HG02970 (cell line): ENCODE results near the gene IGSF6.
"Not testable (repeated sequence)": the region's sequence is repeated elsewhere in the genome, so short reads cannot be mapped to it uniquely, and the experiment has no call there.

Experiments
- ATAC-seq: cut with Tn5 transposase; IDR thresholded peaks from one replicate; pipeline ENCODE4 v1.9.1; 2021; ENCODE audit warnings: mild to moderate bottlenecking, moderate library complexity, moderate number of reproducible peaks; ENCODE audit not compliant: unreplicated experiment, low FRiP score

The IGSF6 gene

GRCh38 chr16:21630866-21631265 lies 21.5 kb downstream of the IGSF6 start:
- ATAC-seq = not testable (repeated sequence)

DNA sequence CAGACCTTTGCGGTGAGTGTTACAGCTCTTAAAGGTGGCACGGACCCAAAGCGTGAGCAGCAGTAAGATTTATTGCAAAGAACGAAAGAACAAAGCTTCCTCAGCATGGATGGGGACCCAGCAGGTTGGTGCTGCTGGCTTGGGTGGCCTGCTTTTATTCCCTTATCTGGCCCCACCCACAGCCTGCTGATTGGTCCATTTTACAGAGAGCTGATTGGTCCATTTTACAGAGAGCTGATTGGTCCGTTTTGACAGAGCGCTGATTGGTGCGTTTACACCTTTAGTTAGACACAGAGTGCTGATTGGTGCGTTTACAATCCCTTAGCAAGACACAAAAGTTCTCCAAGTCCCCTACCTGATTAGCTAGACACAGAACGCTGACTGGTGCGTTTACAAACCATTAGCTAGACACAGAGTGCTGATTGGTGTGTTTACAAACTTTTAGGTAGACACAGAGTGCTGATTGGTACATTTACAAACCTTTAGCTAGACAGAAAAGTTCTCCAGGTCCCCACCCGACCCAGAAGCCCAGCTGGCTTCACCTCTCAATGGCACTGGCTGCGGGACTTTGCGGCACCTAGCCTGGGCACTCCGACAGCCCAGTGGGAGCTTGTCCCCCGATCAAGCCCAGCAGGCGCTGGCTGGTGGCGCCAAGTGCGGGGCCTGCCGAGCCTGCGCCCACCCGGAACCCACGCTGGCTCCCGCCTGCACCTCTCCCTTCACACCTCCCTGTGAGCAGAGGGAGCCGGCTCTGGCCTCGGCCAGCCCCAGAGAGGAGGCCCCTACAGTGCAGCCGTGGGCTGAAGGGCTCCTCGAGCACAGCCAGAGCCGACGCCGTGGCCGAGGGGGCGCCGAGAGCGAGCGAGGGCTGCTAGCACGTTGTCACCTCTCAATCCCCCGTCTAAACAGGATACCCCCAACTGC lies 22.5 kb downstream of the IGSF6 start:
- not testable (repeated sequence) for ATAC-seq

DNA sequence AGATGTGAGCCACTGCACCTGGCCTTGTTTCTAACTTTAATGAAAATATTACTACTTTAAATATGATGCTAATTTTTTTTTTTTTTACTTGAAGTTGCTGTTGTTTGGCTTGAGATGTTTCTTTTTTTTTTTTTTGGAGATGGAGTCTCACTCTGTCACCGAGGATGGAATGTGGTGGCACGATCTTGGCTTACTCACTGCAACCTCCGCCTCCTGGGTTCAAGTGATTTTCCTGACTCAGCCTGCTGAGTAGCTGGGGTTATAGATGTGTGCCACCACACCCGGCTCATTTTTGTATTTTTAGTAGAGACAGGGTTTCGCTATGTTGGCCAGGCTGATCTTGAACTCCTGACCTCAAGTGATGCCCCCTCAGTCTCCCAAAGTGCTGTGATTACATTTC lies 23.6 kb downstream of the IGSF6 start:
- ATAC-seq = no peak

- no peak for ATAC-seq
Measured at GRCh38 chr16:21628121-21628726, 24.2 kb downstream of the IGSF6 start.

DNA sequence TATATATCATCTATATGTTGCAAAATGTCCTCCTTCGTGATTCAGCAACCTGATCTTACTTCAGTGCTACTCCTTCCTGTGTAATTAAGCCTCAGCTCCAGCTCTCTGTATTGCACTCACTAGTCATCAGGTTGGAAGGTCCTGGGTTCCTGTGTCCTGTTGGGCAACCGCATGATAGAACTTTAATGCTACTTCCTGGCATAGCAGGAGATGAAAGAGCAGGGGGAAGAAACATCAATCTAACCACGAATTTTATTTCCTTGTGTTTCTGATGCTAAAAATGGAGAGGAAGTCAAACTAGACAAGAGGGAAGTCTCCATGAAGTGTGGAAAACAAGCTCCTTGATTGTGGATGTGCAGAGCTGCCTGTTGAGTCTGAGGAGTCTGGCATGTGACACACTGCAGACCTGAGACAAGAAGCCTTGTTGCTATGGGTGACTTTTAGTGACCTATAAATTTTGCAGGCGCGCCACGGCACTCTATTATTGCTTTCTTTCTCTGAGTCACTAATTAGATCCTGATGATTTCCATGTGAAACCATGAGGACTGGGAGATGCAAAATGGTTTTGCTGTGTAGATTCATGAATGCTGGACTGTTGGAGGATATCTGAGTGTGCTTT lies 25.6 kb downstream of the IGSF6 start:
- no peak for ATAC-seq

DNA sequence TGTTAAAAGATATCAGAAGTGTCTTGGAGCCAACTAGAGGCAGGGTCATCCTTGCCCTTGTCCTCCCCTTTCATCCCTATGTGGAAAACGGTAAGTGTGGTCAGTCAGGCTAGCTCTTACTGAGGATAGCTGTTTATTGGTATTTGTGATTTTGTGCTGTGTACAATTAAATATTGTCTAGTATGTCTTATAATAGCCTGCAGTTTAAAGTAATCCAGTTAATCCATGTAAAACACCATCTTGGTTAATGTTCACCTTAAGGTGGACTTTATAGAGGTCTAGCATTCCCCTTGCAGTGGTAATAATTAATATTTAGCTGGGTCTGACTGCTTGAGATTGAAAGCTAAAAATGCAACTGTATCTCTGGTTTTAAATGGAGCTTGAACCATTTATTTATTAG lies 27.4 kb downstream of the IGSF6 start:
- no peak for ATAC-seq

- no peak for ATAC-seq
Measured at GRCh38 chr16:21622545-21622944, 29.9 kb downstream of the IGSF6 start.

DNA sequence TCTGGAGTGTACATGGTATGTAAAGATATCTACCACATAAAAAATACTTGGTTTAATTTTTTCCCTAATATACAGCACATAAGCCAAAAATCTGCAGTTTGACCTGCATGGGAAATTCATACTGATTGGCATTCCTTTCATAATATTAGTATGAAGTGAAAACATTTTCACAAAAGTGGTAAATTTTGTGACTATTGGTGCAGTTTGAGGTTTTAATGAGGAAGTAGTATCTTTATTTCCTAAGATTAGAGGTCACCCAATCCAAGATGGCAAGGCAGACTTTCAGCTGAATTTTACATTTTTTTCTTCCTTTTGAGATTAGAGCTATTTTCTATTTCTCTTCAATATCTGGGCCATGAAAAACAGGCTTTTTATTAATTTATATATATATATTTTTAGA lies 31.8 kb downstream of the IGSF6 start:
- ATAC-seq = no peak

- ATAC-seq = no peak
Measured at GRCh38 chr16:21619765-21620425, 32.5 kb downstream of the IGSF6 start.

- no peak for ATAC-seq
Measured at GRCh38 chr16:21618281-21618680, 34.1 kb downstream of the IGSF6 start.

- ATAC-seq = no peak
Measured at GRCh38 chr16:21617607-21618006, 34.8 kb downstream of the IGSF6 start.

DNA sequence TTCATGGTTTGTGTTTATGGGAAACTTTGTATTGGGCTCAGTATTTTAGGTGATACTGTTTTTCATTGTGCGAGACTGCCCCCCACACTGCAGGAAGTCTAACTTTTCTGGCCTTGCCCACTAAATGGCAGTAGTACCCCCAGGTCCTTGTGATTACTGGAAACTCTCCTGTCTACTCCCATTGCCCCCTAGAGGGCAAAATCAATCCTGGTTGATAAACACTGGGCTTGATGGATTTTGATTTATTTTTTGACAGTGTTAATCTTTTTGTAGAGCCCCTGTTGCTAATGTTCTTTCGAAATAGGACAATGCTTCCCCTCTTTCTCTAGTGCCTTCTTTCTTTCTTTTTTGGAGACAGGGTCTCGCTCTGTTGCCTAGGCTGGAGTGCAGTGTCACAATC lies 37.5 kb downstream of the IGSF6 start:
- ATAC-seq = no peak

- no peak for ATAC-seq
Measured at GRCh38 chr16:21613781-21614180, 38.6 kb downstream of the IGSF6 start.

DNA sequence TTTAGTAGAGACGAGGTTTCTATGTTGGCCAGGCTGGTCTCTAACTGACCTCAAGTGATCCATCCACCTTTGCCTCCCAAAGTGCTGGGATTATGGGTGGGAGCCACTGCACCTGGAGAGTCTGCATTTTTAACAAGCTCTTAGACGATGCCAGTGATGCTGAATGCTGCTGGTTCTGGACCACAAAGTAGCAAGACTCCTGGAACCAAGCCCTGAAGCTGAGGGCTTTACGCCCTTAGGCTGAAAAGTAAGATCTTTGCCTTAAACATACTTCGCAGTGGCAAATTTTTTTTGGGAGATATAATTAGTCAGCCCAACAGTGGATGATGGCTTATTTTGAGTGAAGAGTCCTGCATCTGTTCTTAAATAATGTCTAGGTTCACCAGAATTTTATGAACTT lies 39.0 kb downstream of the IGSF6 start:
- no peak for ATAC-seq

DNA sequence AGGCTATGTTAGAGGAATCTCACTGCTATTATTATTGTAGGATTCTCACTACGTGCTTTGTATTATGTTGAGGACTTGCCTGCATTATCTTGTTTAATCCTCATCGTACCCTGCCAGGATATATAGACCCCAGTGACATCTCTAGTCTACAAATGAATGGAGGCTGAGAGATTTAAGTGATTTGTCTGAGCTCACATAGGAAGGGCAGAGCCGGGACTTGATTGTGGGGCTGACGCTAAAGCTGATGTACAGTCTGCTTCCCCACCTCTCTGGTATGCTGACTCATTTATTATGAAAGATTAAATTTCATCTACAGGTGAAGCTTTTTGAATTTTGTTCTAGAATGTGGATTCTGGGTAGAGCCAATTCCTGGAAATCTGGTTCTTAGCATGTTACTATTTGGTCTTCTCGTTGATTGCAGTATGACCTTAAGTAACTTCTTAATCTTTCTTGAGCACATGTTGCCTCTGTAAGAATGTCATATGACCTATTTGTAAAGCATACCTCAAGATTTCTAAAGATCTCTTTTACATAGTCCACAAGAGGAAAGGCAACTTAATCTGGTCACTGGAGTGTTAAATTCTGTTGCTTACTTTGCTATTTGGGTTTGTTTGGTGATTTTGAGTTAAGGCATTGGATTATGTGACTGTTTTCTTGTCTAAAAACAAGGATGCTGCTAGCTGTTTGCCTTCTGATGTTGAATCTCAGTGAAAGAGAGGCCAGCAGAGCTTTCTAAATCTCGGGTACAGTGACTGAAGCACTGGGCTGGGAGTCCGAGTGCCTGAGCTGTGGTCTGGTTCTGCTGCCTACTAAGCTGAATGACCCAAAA lies 40.6 kb downstream of the IGSF6 start:
- ATAC-seq = no peak

- ATAC-seq = no peak
Measured at GRCh38 chr16:21611198-21611555, 41.2 kb downstream of the IGSF6 start.

- ATAC-seq = no peak
Measured at GRCh38 chr16:21610766-21611165, 41.6 kb downstream of the IGSF6 start.

DNA sequence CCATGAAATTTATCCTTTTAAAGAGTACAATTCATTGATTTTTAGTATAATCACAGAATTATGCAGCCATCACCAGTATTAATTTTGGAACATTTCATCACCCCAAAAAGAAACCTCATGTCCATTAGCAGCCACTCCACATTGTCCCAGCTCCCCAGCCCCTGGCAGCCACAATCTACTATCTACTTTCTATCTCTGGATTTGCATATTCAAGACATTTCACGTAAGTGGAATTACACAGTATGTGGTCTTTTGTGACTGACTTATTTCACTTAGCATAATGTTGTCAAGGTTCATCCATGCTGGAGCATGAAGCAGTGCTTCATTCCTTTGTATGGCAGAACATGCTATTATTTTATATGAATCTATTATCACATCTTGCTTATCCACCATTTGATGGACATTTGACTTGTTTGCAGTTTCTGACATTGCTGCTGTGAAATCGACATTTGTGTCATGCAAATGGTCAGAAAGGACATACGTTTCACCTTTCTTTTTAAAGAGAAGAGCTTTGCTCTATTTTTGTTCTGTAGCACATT lies 42.3 kb downstream of the IGSF6 start:
- no peak for ATAC-seq

- no peak for ATAC-seq
Measured at GRCh38 chr16:21608639-21609328, 43.6 kb downstream of the IGSF6 start.
